ENCODE data around the gene NRF1. TPM values are rescaled to one million over a fixed set of nuclear protein-coding genes. Genes with fewer than 3 reads are reported as not detected.

The NRF1 gene
- total RNA-seq, 2 donors from 2014 or later = 13.4 to 15.7 TPM

GRCh38 chr7:129780257-129780973, 168.9 kb downstream of the NRF1 start:
- Histone ChIP-seq H3K4me1 (peaks cover 31% of the 10 kb centered on the region), H3K9ac (ENCODE audit: low read depth in 2 of 2, low read length in 2 of 2) (peak overlapping the region in 1 of 2 donors; percentile 40), H3K27ac (peak overlapping the region; percentile 61), H3K4me3 (peak overlapping the region; percentile 64), H3K9me3 (no peaks in the 10 kb centered on the region), H3K36me3 (no peaks in the 10 kb centered on the region), H3K27me3 (peaks cover 83% of the 10 kb centered on the region)
- peak; percentile 92 for DNase-seq
- intact Hi-C loops (cut with DNase I) = no loop called here
- no peak for TF ChIP-seq CTCF (IDR thresholded peaks at IDR 0.05)

GRCh38 chr7:129780974-129781927, 169.7 kb downstream of the NRF1 start:
- peaks cover 36% of the 10 kb centered on the region for H3K4me1 ChIP-seq
- DNase-seq = peak; percentile 36

GRCh38 chr7:129781928-129782817, 170.7 kb downstream of the NRF1 start:
- Histone ChIP-seq H3K4me1 (peaks cover 36% of the 10 kb centered on the region), H3K27me3 (peaks cover 99% of the 10 kb centered on the region), H3K9me3 (no peaks in the 10 kb centered on the region), H3K4me3 (peak overlapping the region; percentile 64), H3K9ac (ENCODE audit: low read depth in 2 of 2, low read length in 2 of 2) (no peak overlapping the region), H3K36me3 (no peaks in the 10 kb centered on the region), H3K27ac (no peak overlapping the region)
- DNase-seq = no peak
- TF ChIP-seq CTCF (IDR thresholded peaks at IDR 0.05) = no peak
- intact Hi-C loops (cut with DNase I) = no loop called here

More at GRCh38 chr7:129780974-129781927, 169.7 kb downstream of the NRF1 start:
- no peak overlapping the region for H3K27ac ChIP-seq
- peaks cover 91% of the 10 kb centered on the region for H3K27me3 ChIP-seq
- intact Hi-C loops (cut with DNase I) = no loop called here
- H3K4me3 ChIP-seq = peak overlapping the region; percentile 64
- no peaks in the 10 kb centered on the region for H3K36me3 ChIP-seq
- H3K9me3 ChIP-seq = no peaks in the 10 kb centered on the region
- no peak for TF ChIP-seq CTCF (IDR thresholded peaks at IDR 0.05)
- no peak overlapping the region for H3K9ac ChIP-seq (ENCODE audit: low read depth in 2 of 2, low read length in 2 of 2)

GRCh38 chr7:129782818-129783583, 171.5 kb downstream of the NRF1 start:
- no peak for DNase-seq
- Histone ChIP-seq H3K9me3 (no peaks in the 10 kb centered on the region), H3K4me3 (no peak overlapping the region), H3K36me3 (no peaks in the 10 kb centered on the region), H3K27me3 (peaks cover 94% of the 10 kb centered on the region), H3K4me1 (peaks cover 36% of the 10 kb centered on the region), H3K9ac (ENCODE audit: low read depth in 2 of 2, low read length in 2 of 2) (no peak overlapping the region), H3K27ac (no peak overlapping the region)
- no peak for TF ChIP-seq CTCF (IDR thresholded peaks at IDR 0.05)
- intact Hi-C loops (cut with DNase I) = no loop called here

Measured in colonic mucosa (tissue), 4 donors.